ENCODE data around the gene HDLBP.
A peak's percentile ranks its signal among the peaks of the same experiment; 100 is the strongest.

The HDLBP gene

GRCh38 chr2:241315093-241315878 is at the start of gene HDLBP:
Gene HDLBP, minus strand, starts transcription at chr2:241315672. Its CDS starts 48,803 bp downstream, at chr2:241266869.
- Histone ChIP-seq H3K9me3 (ENCODE audit: control insufficient read depth in 2 of 2, low read length in 2 of 2) (no peaks in the 10 kb centered on the region), H3K36me3 (ENCODE audit: control insufficient read depth in 2 of 2, insufficient read depth in 2 of 2, low read length in 2 of 2) (no peaks in the 10 kb centered on the region), H3K9ac (ENCODE audit: low read length in 2 of 2) (peak within 1 kb of the TSS; percentile 96 to 99), H3K27me3 (ENCODE audit: control insufficient read depth in 1 of 2, insufficient read depth in 2 of 2, low read length in 2 of 2) (no peaks in the 10 kb centered on the region), H3K4me3 (ENCODE audit: low read length in 2 of 2) (peak within 1 kb of the TSS; percentile 96 to 97), H3K27ac (ENCODE audit: low read length) (peak within 1 kb of the TSS; percentile 98), H3K4me1 (ENCODE audit: control insufficient read depth, insufficient read depth, low read length) (peaks cover 20% of the 10 kb centered on the region)

- H3K27ac ChIP-seq (ENCODE audit: low read length), result no peak overlapping the region
- no peak overlapping the region for H3K9ac ChIP-seq (ENCODE audit: low read length in 2 of 2)
- H3K27me3 ChIP-seq (ENCODE audit: control insufficient read depth in 1 of 2, insufficient read depth in 2 of 2, low read length in 2 of 2), result no peaks in the 10 kb centered on the region
- H3K4me3 ChIP-seq (ENCODE audit: low read length in 2 of 2), result no peak overlapping the region
- H3K36me3 ChIP-seq (ENCODE audit: control insufficient read depth in 2 of 2, insufficient read depth in 2 of 2, low read length in 2 of 2), result no peaks in the 10 kb centered on the region
- peaks cover under 1% of the 10 kb centered on the region for H3K4me1 ChIP-seq (ENCODE audit: control insufficient read depth, insufficient read depth, low read length)
- no peaks in the 10 kb centered on the region for H3K9me3 ChIP-seq (ENCODE audit: control insufficient read depth in 2 of 2, low read length in 2 of 2)
Measured at GRCh38 chr2:241364781-241365180, 49.3 kb upstream of the HDLBP start.

- Histone ChIP-seq H3K27me3 (ENCODE audit: control insufficient read depth in 1 of 2, insufficient read depth in 2 of 2, low read length in 2 of 2) (no peaks in the 10 kb centered on the region), H3K36me3 (ENCODE audit: control insufficient read depth in 2 of 2, insufficient read depth in 2 of 2, low read length in 2 of 2) (peaks cover 0 to 2% of the 10 kb centered on the region in 2 donors), H3K4me1 (ENCODE audit: control insufficient read depth, insufficient read depth, low read length) (peaks cover 5% of the 10 kb centered on the region), H3K4me3 (ENCODE audit: low read length in 2 of 2) (peak overlapping the region in 1 of 2 donors; percentile 22), H3K27ac (ENCODE audit: low read length) (no peak overlapping the region), H3K9ac (ENCODE audit: low read length in 2 of 2) (no peak overlapping the region), H3K9me3 (ENCODE audit: control insufficient read depth in 2 of 2, low read length in 2 of 2) (no peaks in the 10 kb centered on the region)
Measured at GRCh38 chr2:241363426-241363825, 48.0 kb upstream of the HDLBP start.

DNA sequence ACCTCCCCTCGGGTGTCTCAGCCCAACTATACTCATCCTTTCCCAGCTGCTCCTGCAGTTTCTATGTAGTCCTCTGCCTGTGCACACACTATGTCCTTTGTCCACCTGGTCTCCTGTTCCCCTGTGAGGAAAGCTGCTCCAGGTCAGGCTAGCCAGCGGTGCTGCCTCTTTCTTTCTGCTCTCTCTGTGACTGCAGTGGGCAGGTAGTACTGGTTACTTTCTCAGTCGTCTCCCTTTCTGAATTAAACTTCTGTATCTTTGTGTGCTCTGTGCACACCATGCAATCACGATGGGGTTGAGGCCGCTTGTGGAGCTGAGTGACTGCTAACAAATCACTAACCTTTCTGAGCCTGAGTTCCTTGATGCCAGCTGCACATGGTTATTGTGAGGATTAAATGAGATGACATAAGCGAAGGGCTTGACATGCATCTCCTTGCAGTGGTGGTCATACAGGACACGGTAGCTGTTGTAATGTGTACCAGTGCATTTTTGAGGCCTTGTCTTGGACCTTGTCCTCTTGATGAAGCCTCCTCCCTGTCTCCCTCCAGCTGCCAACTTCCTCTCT is 44.1 kb upstream of the HDLBP start:
- Histone ChIP-seq H3K9ac (ENCODE audit: low read length in 2 of 2) (no peak overlapping the region), H3K4me1 (ENCODE audit: control insufficient read depth, insufficient read depth, low read length) (peaks cover 22% of the 10 kb centered on the region), H3K9me3 (ENCODE audit: control insufficient read depth in 2 of 2, low read length in 2 of 2) (no peaks in the 10 kb centered on the region), H3K4me3 (ENCODE audit: low read length in 2 of 2) (no peak overlapping the region), H3K27me3 (ENCODE audit: control insufficient read depth in 1 of 2, insufficient read depth in 2 of 2, low read length in 2 of 2) (no peaks in the 10 kb centered on the region), H3K27ac (ENCODE audit: low read length) (no peak overlapping the region), H3K36me3 (ENCODE audit: control insufficient read depth in 2 of 2, insufficient read depth in 2 of 2, low read length in 2 of 2) (peaks cover 0 to 2% of the 10 kb centered on the region in 2 donors)

DNA sequence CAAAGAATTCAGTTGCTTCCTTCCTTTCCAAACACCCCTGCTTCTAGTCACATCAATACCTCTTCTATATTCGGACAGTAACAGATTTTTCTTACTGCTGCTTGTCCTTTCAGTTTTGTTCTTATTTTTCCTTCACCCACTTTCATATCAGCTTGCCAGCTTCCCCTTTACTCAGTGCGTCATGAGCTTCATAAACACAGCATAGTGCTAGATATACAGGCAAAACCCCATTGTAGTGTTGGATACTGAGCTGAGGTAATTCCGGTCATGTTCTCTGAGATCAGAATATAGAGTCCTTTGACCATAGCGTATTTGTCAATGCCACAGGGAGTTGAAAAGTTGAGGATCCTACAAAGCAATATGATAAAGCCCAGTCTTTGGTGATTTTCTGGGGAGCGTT is 43.0 kb upstream of the HDLBP start:
- Histone ChIP-seq H3K9me3 (ENCODE audit: control insufficient read depth in 2 of 2, low read length in 2 of 2) (no peaks in the 10 kb centered on the region), H3K36me3 (ENCODE audit: control insufficient read depth in 2 of 2, insufficient read depth in 2 of 2, low read length in 2 of 2) (peaks cover 2 to 5% of the 10 kb centered on the region in 2 donors), H3K4me3 (ENCODE audit: low read length in 2 of 2) (no peak overlapping the region), H3K27ac (ENCODE audit: low read length) (no peak overlapping the region), H3K27me3 (ENCODE audit: control insufficient read depth in 1 of 2, insufficient read depth in 2 of 2, low read length in 2 of 2) (no peaks in the 10 kb centered on the region), H3K9ac (ENCODE audit: low read length in 2 of 2) (peak overlapping the region in 1 of 2 donors; percentile 28), H3K4me1 (ENCODE audit: control insufficient read depth, insufficient read depth, low read length) (peaks cover 22% of the 10 kb centered on the region)

DNA sequence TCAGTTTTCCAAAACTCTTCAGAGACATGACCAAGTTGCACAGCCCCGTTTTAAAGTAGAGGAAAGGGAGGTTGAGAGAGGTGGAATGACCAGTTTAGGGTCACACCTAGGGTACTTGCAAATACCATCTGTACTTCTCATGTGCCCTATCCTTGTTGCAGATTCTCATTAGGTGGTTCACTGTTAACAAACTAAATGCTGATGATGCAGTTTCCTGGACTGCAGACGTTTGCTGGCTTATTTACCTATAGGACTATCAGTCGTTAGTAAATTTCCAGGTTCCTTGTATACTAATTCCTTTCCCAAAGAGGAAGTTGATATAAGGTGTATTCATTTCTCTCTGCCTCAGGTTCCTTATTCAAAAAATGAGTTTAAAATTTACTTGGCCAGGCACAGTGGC is 42.1 kb upstream of the HDLBP start:
- peak overlapping the region in 1 of 2 donors; percentile 82 for H3K4me3 ChIP-seq (ENCODE audit: low read length in 2 of 2)
- peaks cover 22% of the 10 kb centered on the region for H3K4me1 ChIP-seq (ENCODE audit: control insufficient read depth, insufficient read depth, low read length)
- H3K36me3 ChIP-seq (ENCODE audit: control insufficient read depth in 2 of 2, insufficient read depth in 2 of 2, low read length in 2 of 2), result peaks cover 9 to 10% of the 10 kb centered on the region in 2 donors
- no peak overlapping the region for H3K27ac ChIP-seq (ENCODE audit: low read length)
- no peaks in the 10 kb centered on the region for H3K9me3 ChIP-seq (ENCODE audit: control insufficient read depth in 2 of 2, low read length in 2 of 2)
- H3K27me3 ChIP-seq (ENCODE audit: control insufficient read depth in 1 of 2, insufficient read depth in 2 of 2, low read length in 2 of 2), result no peaks in the 10 kb centered on the region
- H3K9ac ChIP-seq (ENCODE audit: low read length in 2 of 2), result peak overlapping the region; percentile 82

DNA sequence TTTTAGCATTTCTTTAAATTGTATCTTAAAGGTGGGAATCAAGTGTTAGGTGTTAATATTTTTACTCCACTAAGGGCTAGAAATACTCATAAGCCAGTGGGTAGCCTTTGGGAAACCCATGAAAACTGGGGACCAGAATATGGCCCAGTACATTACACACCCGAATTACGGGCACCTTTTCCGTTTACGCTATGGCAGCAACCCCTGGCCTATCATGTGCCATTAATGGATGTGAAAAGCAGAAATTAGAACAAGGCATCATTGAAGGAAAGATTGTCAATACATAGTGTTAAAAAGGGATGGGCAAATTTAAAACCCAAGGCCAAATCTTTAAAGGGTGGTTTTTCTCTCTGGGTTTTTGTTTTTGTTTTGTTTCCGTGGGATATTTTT is 41.4 kb upstream of the HDLBP start:
- Histone ChIP-seq H3K9me3 (ENCODE audit: control insufficient read depth in 2 of 2, low read length in 2 of 2) (no peaks in the 10 kb centered on the region), H3K4me1 (ENCODE audit: control insufficient read depth, insufficient read depth, low read length) (peaks cover 22% of the 10 kb centered on the region), H3K9ac (ENCODE audit: low read length in 2 of 2) (peak overlapping the region; percentile 82), H3K27ac (ENCODE audit: low read length) (peak overlapping the region; percentile 67), H3K27me3 (ENCODE audit: control insufficient read depth in 1 of 2, insufficient read depth in 2 of 2, low read length in 2 of 2) (no peaks in the 10 kb centered on the region), H3K4me3 (ENCODE audit: low read length in 2 of 2) (peak overlapping the region; percentile 74 to 82), H3K36me3 (ENCODE audit: control insufficient read depth in 2 of 2, insufficient read depth in 2 of 2, low read length in 2 of 2) (peaks cover 10 to 13% of the 10 kb centered on the region in 2 donors)

DNA sequence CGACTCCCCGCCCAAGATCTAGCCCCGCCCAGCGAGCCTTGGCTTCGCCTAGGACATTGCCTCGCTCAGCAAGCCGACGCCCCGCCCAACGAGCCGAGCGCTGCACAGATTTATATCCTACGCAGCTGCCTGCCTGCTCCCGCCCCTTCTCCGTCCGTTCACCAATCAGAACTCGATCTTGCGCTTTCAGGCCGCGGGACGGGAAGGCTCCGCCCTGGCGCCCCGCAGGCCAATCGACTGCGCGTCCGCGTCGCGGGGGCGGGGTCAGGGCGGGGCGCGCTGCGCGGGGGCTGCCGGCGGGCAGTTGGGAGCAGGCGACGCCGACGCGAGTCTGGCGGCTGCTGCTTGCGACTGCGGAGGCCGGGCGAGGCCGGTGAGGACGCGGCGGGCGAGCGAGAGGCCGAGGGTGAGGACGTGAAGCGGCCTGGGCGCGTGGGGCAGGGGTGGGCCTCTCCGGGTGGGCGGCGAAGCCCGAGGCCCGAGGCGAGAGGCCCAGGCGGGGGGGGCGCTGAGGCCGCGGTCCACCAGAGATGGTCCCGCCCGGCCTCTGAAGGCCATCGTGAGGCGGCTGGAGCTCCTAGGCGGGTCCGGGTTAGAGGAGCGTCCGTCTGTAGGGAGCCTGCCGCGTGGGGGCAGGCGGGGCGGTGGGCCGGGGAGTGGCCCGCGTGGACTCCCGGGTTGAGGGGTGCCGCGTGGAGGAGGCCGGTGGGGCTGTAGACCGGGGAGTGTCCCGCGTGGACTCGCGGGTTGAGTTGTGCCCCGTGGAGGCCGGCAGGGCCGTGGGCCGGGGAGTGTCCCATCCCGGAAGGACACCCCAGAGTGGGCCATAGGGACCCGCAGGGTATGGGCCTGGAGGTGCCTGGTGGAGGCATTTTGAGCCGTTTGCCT is 40.8 kb upstream of the HDLBP start, which contains the start of gene FARP2:
Gene FARP2, plus strand, starts transcription at position 303 of the 888 bp plus-strand sequence. CDS start 16,823 bp downstream, outside the sequence.
- Histone ChIP-seq H3K27ac (ENCODE audit: low read length) (peak within 1 kb of the TSS; percentile 70), H3K4me3 (ENCODE audit: low read length in 2 of 2) (peak within 1 kb of the TSS; percentile 74 to 82)

GRCh38 chr2:241354668-241355658 is 39.5 kb upstream of the HDLBP start:
- H3K27ac ChIP-seq (ENCODE audit: low read length), result peak overlapping the region; percentile 70
- H3K9me3 ChIP-seq (ENCODE audit: control insufficient read depth in 2 of 2, low read length in 2 of 2), result no peaks in the 10 kb centered on the region
- peak overlapping the region in 1 of 2 donors; percentile 13 for H3K9ac ChIP-seq (ENCODE audit: low read length in 2 of 2)
- H3K4me1 ChIP-seq (ENCODE audit: control insufficient read depth, insufficient read depth, low read length), result peaks cover 22% of the 10 kb centered on the region
- H3K36me3 ChIP-seq (ENCODE audit: control insufficient read depth in 2 of 2, insufficient read depth in 2 of 2, low read length in 2 of 2), result peaks cover 23 to 27% of the 10 kb centered on the region in 2 donors
- H3K27me3 ChIP-seq (ENCODE audit: control insufficient read depth in 1 of 2, insufficient read depth in 2 of 2, low read length in 2 of 2), result no peaks in the 10 kb centered on the region
- peak overlapping the region; percentile 41 to 62 for H3K4me3 ChIP-seq (ENCODE audit: low read length in 2 of 2)

More for the DNA sequence above, 40.8 kb upstream of the HDLBP start, which contains the start of gene FARP2:
- no peaks in the 10 kb centered on the region for H3K9me3 ChIP-seq (ENCODE audit: control insufficient read depth in 2 of 2, low read length in 2 of 2)
- no peaks in the 10 kb centered on the region for H3K27me3 ChIP-seq (ENCODE audit: control insufficient read depth in 1 of 2, insufficient read depth in 2 of 2, low read length in 2 of 2)
- H3K4me1 ChIP-seq (ENCODE audit: control insufficient read depth, insufficient read depth, low read length), result peaks cover 22% of the 10 kb centered on the region
- H3K9ac ChIP-seq (ENCODE audit: low read length in 2 of 2), result peak within 1 kb of the TSS; percentile 82
- H3K36me3 ChIP-seq (ENCODE audit: control insufficient read depth in 2 of 2, insufficient read depth in 2 of 2, low read length in 2 of 2), result peaks cover 11 to 17% of the 10 kb centered on the region in 2 donors
